Gastroesophageal sphincter (tissue), 4 donors: ENCODE data around the gene TXNL4A. TPM values are rescaled to one million over a fixed set of nuclear protein-coding genes. Genes with fewer than 3 reads are reported as not detected.

Experiments used
- ATAC-seq: fragments of 150-250 bp; one replicate; pipeline ENCODE4 v1.9.1; 2016; ENCODE audit warnings: mild to moderate bottlenecking, moderate library complexity
- H3K27ac ChIP-seq, 4 donors: fragments of 200-600 bp; sonication (generic) in 3 of 4; 1 replicate in 3 of 4; 2 replicates in 1 of 4; pipeline ENCODE4 v1.5.1; 2016 to 2019
- H3K27me3 ChIP-seq: fragments of 200-600 bp; sonication (generic); one replicate; pipeline ENCODE4 v1.5.1; 2019
- H3K36me3 ChIP-seq, 2 donors: fragments of 200-600 bp; sonication (generic); one replicate each; pipeline ENCODE4 v1.5.1; 2019; ENCODE audit warnings: control low read depth in 1 of 2
- H3K4me1 ChIP-seq, 3 donors: fragments of 200-600 bp; sonication (generic); 1 replicate in 2 of 3; 2 replicates in 1 of 3; pipeline ENCODE4 v1.5.1; 2016 to 2019; ENCODE audit warnings: control low read depth in 2 of 3
- H3K4me3 ChIP-seq, 2 donors: fragments of 200-600 bp; sonication (generic); one replicate each; pipeline ENCODE4 v1.5.1; 2019; ENCODE audit warnings: mild to moderate bottlenecking in 1 of 2, moderate library complexity in 1 of 2
- H3K9me3 ChIP-seq, 3 donors: fragments of 200-600 bp; sonication (generic); one replicate each; pipeline ENCODE4 v1.5.1; 2017 to 2019; ENCODE audit warnings: control low read depth in 2 of 3
- CTCF ChIP-seq, 4 experiments: fragments of 200-600 bp in 2 of 4; fragments of 450-650 bp in 2 of 4; sonication (generic) in 1 of 4; IDR thresholded peaks; one replicate each; pipeline ENCODE4 v1.5.1; 2017 to 2019; ENCODE audit warnings: antibody characterized with exemption in 4 of 4, mild to moderate bottlenecking in 2 of 4, moderate library complexity in 2 of 4
- EP300 ChIP-seq: sonication (generic); formaldehyde crosslinking; IDR thresholded peaks from one replicate; pipeline ENCODE4 v1.6.1; 2017; ENCODE audit warnings: antibody characterized with exemption, mild to moderate bottlenecking
- POLR2A ChIP-seq, 2 donors: fragments of 450-650 bp; IDR thresholded peaks; one replicate each; pipeline ENCODE4 v1.6.1; 2017; ENCODE audit warnings: antibody characterized with exemption in 2 of 2, mild to moderate bottlenecking in 2 of 2, moderate library complexity in 1 of 2
- POLR2AphosphoS5 ChIP-seq: sonication (generic); formaldehyde crosslinking; IDR thresholded peaks from one replicate; pipeline ENCODE4 v1.6.1; 2017; ENCODE audit warnings: antibody characterized with exemption
- WGBS, 2 donors: methylation state at CpG; one replicate each; pipeline ENCODE4 v1.1.5; 2018; ENCODE audit warnings: low coverage in 1 of 2; 5-methylcytosine and 5-hydroxymethylcytosine counted together
- total RNA-seq, 4 donors: library from RNA; depleted of rRNA; stranded (reverse); fragments of >200 nt; gene quantifications; one replicate each; pipeline ENCODE4 v1.1.0, GENCODE V29; 2016

Gene TXNL4A
- total RNA-seq, 4 donors from 2014 or later, result 20.4 to 55.3 (median 39.6) TPM

GRCh38 chr18:79926306-79926705 lies 62.1 kb downstream of the TXNL4A start:
- no peak overlapping the region for H3K27ac ChIP-seq
- peaks cover 0 to 22% (median 6%) of the 10 kb centered on the region in 3 donors for H3K4me1 ChIP-seq
- no peak overlapping the region for H3K4me3 ChIP-seq
- peaks cover 0 to 42% of the 10 kb centered on the region in 2 donors for H3K36me3 ChIP-seq
- no peak for ATAC-seq
- H3K9me3 ChIP-seq, result peaks cover 0 to 30% (median 0%) of the 10 kb centered on the region in 3 donors
- TF ChIP-seq CTCF (IDR thresholded peaks at IDR 0.05) (no peak), EP300 (no peak), POLR2A (IDR thresholded peaks at IDR 0.05) (no peak), POLR2AphosphoS5 (no peak)
- H3K27me3 ChIP-seq, result no peaks in the 10 kb centered on the region
- 97 to 100% methylated on average over 1 to 9 of the region's 11 CpGs for WGBS, 2 donors

- Histone ChIP-seq H3K27ac (peak overlapping the region in 3 of 4 donors; percentile 40 to 76 (median 70)), H3K9me3 (peaks cover 0 to 19% (median 0%) of the 10 kb centered on the region in 3 donors), H3K4me1 (peaks cover 0 to 22% (median 6%) of the 10 kb centered on the region in 3 donors), H3K36me3 (peaks cover 0 to 37% of the 10 kb centered on the region in 2 donors), H3K4me3 (peak overlapping the region in 1 of 2 donors; percentile 18), H3K27me3 (no peaks in the 10 kb centered on the region)
- ATAC-seq, result peak; percentile 83
- TF ChIP-seq POLR2AphosphoS5 (no peak), CTCF (IDR thresholded peaks at IDR 0.05) (peak in 3 of 4 experiments; percentile 18 to 44 (median 40)), POLR2A (IDR thresholded peaks at IDR 0.05) (no peak), EP300 (no peak)
- WGBS, 2 donors, result 13 to 32% methylated on average over 7 to 13 of the region's 25 CpGs
These were observed 63.3 kb downstream of the TXNL4A start for GRCh38 chr18:79924814-79925731.

- WGBS, 2 donors, result 91 to 94% methylated on average over 17 to 22 of the region's 26 CpGs
- peaks cover 0 to 9% (median 0%) of the 10 kb centered on the region in 3 donors for H3K9me3 ChIP-seq
- H3K4me3 ChIP-seq, result no peak overlapping the region
- H3K4me1 ChIP-seq, result peaks cover 0 to 22% (median 6%) of the 10 kb centered on the region in 3 donors
- H3K27ac ChIP-seq, result no peak overlapping the region
- no peaks in the 10 kb centered on the region for H3K27me3 ChIP-seq
- TF ChIP-seq EP300, result no peak
- no peak for TF ChIP-seq CTCF (IDR thresholded peaks at IDR 0.05)
- TF ChIP-seq POLR2AphosphoS5, result no peak
- no peak for TF ChIP-seq POLR2A (IDR thresholded peaks at IDR 0.05)
- ATAC-seq, result no peak
- peaks cover 0 to 28% of the 10 kb centered on the region in 2 donors for H3K36me3 ChIP-seq
These were observed 64.3 kb downstream of the TXNL4A start for GRCh38 chr18:79923896-79924585.

- H3K27ac ChIP-seq, result no peak overlapping the region
- no peak overlapping the region for H3K4me3 ChIP-seq
- no peaks in the 10 kb centered on the region for H3K27me3 ChIP-seq
- no peaks in the 10 kb centered on the region for H3K9me3 ChIP-seq
- WGBS, 2 donors, result 95 to 97% methylated on average over 4 of the region's 17 CpGs
- peaks cover 0 to 29% of the 10 kb centered on the region in 2 donors for H3K36me3 ChIP-seq
- TF ChIP-seq POLR2AphosphoS5 (no peak), POLR2A (IDR thresholded peaks at IDR 0.05) (no peak), CTCF (IDR thresholded peaks at IDR 0.05) (no peak), EP300 (no peak)
- no peak for ATAC-seq
- H3K4me1 ChIP-seq, result peaks cover 0 to 22% (median 6%) of the 10 kb centered on the region in 3 donors
These were observed 65.4 kb downstream of the TXNL4A start for GRCh38 chr18:79922971-79923411.
